WERI-Rb-1 (cell line): ENCODE results near the gene ZNF593.

ENCODE experiments used
- DNase-seq: peaks from one replicate; pipeline ENCODE4 v3.0.0-alpha.2; 2020
- H3K27ac ChIP-seq: fragments of 250-450 bp; sonication (Bioruptor Pico); 2 replicates; pipeline ENCODE4 v1.5.1; 2020; ENCODE audit warnings: mild to moderate bottlenecking, moderate library complexity
- H3K27me3 ChIP-seq: fragments of 250-450 bp; sonication (Bioruptor Pico); 2 replicates; pipeline ENCODE4 v1.5.1; 2021; ENCODE audit warnings: mild to moderate bottlenecking, low read depth, moderate library complexity; ENCODE audit not compliant: insufficient read depth, severe bottlenecking
- H3K36me3 ChIP-seq: fragments of 250-450 bp; sonication (Bioruptor Pico); 2 replicates; pipeline ENCODE4 v1.5.1; 2020; ENCODE audit warnings: mild to moderate bottlenecking, moderate library complexity
- H3K4me3 ChIP-seq: 2 replicates; pipeline ENCODE4 v1.5.1; 2011; ENCODE audit warnings: low read depth, mild to moderate bottlenecking, control low read depth, low read length
- H3K9me3 ChIP-seq: fragments of 250-450 bp; sonication (Bioruptor Pico); 2 replicates; pipeline ENCODE4 v1.5.1; 2021; ENCODE audit warnings: mild to moderate bottlenecking, moderate library complexity; ENCODE audit not compliant: severe bottlenecking
- TF ChIP-seq, protein P1 (sequence below): IDR thresholded peaks from 2 replicates; pipeline ENCODE4 v1.5.1; 2011; ENCODE audit warnings: low read depth, mild to moderate bottlenecking, control low read depth, inconsistent platforms, low read length

ZNF593 gene

DNA sequence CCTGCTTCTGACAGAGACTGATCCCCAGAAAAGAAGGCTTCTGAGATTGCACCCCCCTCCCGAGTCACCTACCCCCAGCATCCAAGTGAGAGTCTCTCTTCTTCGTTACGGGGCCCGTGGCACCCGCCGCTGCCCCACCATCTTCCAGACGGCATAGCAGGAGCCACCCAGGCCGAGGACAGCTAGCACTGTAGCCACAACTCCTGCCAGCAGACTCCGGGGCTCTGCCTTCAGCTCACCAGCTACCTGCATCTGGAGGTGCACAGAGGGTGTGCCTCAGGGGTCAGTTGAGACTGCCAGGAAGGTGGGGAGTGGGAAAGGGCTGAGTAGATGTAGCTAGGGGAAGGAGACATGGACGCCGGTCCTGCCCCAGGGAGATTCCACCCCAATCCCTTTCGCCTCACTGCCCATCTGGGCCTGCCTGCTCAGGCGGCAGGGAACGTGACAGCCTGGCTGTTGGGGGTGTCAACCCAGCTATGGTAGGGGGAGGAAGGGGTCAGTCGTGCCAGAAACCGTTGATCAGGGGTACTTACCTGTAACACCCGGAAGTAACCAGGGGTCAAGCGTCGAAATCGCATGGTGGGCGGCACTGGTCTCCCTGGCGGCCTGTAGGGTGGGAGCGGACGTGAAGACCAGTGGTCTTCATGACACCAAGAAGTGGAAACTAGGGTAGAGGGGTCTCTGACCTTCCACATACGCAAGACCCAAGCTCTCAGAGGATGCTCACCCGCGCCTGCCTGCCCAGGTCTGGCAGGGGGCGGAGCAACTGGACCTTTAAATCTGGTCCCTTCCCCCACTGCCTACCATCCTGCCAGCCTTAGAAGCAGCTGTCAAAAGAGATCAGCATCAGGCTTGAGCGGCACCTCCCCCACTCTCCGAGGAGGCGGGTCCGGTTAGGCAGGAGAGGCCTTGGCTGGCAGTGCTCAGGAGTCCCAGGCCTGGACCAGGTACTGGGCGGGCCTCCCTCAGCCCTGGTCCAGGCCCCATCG lies 1.7 kb downstream of the ZNF593 start, which contains the start of gene ZNF593OS:
TSS of gene ZNF593OS (minus strand) at position 749 of the 989 bp plus-strand sequence. CDS start at position 578, 171 bp downstream.
- peaks cover 3% of the 10 kb centered on the region; the same call in 1 of the 2 replicates for H3K36me3 ChIP-seq
- TF ChIP-seq, protein P1, sequence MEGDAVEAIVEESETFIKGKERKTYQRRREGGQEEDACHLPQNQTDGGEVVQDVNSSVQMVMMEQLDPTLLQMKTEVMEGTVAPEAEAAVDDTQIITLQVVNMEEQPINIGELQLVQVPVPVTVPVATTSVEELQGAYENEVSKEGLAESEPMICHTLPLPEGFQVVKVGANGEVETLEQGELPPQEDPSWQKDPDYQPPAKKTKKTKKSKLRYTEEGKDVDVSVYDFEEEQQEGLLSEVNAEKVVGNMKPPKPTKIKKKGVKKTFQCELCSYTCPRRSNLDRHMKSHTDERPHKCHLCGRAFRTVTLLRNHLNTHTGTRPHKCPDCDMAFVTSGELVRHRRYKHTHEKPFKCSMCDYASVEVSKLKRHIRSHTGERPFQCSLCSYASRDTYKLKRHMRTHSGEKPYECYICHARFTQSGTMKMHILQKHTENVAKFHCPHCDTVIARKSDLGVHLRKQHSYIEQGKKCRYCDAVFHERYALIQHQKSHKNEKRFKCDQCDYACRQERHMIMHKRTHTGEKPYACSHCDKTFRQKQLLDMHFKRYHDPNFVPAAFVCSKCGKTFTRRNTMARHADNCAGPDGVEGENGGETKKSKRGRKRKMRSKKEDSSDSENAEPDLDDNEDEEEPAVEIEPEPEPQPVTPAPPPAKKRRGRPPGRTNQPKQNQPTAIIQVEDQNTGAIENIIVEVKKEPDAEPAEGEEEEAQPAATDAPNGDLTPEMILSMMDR: no peak
- no peak within 1 kb of the TSS for H3K27ac ChIP-seq
- DNase-seq: peak; percentile 91
- H3K27me3 ChIP-seq: no peaks in the 10 kb centered on the region
- no peak within 1 kb of the TSS for H3K4me3 ChIP-seq
- H3K9me3 ChIP-seq: no peaks in the 10 kb centered on the region

- peaks cover 3% of the 10 kb centered on the region; the same call in 1 of the 2 replicates for H3K36me3 ChIP-seq
- no peaks in the 10 kb centered on the region for H3K27me3 ChIP-seq
- TF ChIP-seq, protein P1: no peak
- no peak overlapping the region for H3K27ac ChIP-seq
- H3K4me3 ChIP-seq: no peak overlapping the region
- H3K9me3 ChIP-seq: no peaks in the 10 kb centered on the region
- DNase-seq: no peak
Measured at GRCh38 chr1:26175346-26175745, 5.6 kb downstream of the ZNF593 start.

DNA sequence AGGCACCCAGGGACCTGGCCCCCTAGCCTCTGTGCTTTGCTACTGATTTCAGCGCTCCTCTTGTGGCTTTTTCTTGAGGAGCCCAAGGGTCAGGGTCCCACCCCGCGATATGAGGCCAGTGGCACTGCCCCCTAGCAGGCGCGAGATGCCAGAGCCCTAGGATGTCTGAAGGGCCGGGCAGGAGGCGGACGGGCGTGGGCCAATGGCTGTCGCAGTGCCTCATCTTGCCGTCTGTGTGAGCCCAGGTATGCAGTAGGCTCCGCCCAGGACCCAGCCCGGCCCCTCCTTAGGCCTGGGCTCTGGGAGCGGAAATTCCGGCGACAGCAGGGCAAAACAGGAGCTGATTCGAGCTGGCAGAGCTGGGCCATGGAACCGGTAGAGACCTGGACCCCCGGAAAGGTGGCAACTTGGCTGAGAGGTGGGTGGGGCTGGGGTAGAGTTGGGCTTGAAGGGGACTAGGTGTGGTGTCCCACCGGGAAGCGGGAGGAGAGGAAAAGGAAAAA lies 7.5 kb downstream of the ZNF593 start, which contains the start of gene CNKSR1:
TSS of gene CNKSR1 (plus strand) at position 310 of the 503 bp plus-strand sequence. CDS start at position 367, 57 bp downstream.
- Histone ChIP-seq H3K27ac (no peak within 1 kb of the TSS), H3K9me3 (no peaks in the 10 kb centered on the region), H3K27me3 (no peaks in the 10 kb centered on the region), H3K4me3 (no peak within 1 kb of the TSS), H3K36me3 (no peaks in the 10 kb centered on the region)
- TF ChIP-seq, protein P1: no peak
- DNase-seq: no peak

DNA sequence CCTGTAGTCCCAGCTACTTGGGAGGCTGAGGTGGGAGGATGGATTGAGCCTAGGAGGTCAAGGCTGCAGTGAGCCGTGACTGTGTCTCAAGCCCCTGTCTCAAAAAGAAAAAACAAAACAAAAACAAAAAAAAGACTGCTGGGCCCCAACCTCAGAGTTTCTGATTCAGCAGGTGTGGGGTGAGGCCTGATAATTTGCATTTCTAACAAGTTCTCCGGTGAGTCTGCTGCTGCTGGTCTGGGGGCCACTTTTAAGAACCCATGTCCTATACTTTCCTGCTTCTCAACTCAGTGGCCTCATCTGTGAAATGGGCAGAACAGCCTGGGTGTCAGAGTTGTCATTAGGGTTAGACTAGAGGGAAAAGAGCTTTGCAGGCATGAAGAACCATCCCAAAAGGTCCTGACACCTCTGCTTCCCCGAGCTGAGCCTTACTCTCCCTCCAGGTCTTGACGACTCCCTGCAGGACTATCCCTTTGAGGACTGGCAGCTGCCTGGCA lies 10.3 kb downstream of the ZNF593 start:
- no peaks in the 10 kb centered on the region for H3K27me3 ChIP-seq
- no peak overlapping the region for H3K4me3 ChIP-seq
- TF ChIP-seq, protein P1: no peak

DNA sequence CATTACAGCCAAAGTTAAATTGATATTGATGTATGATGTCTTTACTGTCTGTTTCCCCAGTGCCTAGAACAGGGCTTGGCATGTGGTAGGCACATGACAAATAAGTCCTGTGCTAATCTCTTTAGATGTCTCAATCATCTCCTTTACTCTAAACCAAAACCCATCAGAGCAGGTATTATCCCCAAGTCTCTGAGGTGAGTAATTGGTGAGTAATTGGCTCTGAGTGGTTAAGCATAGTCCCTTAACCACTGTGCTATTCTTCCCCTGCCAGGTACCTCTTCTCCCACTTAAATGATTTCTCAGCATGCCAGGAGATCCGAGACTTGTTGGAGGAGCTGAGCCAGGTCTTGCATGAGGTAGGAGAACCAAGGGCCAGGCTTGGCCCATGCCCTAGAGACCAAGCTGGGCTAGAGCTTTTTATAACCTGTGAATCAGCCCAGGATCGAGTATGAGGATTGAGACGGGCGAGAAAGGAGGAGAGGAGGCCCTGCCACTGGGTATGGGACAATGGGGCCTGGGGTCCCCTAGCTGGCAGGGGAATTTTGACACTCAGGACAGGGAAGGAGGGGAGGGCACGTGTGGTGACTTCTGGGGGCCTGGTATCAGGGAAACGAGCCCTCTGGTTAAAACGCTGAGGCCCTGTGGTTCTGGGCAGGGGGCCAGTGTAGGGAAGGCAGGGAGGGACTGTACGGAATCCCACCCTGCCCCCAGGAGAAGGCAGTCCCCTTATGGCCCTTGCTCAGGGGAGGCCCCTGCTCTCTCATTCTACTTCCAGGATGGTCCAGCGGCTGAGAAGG lies 12.1 kb downstream of the ZNF593 start:
- Histone ChIP-seq H3K9me3 (no peaks in the 10 kb centered on the region), H3K36me3 (no peaks in the 10 kb centered on the region), H3K27me3 (no peaks in the 10 kb centered on the region), H3K4me3 (no peak overlapping the region; the same call in 1 of the 2 replicates), H3K27ac (peak overlapping the region; percentile 8; the same call in 1 of the 2 replicates)
- TF ChIP-seq, protein P1: no peak
- no peak for DNase-seq

More for the DNA sequence above, 10.3 kb downstream of the ZNF593 start:
- Histone ChIP-seq H3K36me3 (no peaks in the 10 kb centered on the region), H3K27ac (no peak overlapping the region), H3K9me3 (no peaks in the 10 kb centered on the region)
- DNase-seq: no peak
